DLD1 (cell line): ENCODE data around the gene RTP5.
"Not testable (repeated sequence)": the region's sequence is repeated elsewhere in the genome, so short reads cannot be mapped to it uniquely, and the experiment has no call there.

ENCODE experiments used
- in situ Hi-C: cut with HindIII; loops from 2 replicates; pipeline ENCODE4 v1.10.0; 2017; ENCODE audit warnings: low sequenced_read_pairs

Gene RTP5

DNA sequence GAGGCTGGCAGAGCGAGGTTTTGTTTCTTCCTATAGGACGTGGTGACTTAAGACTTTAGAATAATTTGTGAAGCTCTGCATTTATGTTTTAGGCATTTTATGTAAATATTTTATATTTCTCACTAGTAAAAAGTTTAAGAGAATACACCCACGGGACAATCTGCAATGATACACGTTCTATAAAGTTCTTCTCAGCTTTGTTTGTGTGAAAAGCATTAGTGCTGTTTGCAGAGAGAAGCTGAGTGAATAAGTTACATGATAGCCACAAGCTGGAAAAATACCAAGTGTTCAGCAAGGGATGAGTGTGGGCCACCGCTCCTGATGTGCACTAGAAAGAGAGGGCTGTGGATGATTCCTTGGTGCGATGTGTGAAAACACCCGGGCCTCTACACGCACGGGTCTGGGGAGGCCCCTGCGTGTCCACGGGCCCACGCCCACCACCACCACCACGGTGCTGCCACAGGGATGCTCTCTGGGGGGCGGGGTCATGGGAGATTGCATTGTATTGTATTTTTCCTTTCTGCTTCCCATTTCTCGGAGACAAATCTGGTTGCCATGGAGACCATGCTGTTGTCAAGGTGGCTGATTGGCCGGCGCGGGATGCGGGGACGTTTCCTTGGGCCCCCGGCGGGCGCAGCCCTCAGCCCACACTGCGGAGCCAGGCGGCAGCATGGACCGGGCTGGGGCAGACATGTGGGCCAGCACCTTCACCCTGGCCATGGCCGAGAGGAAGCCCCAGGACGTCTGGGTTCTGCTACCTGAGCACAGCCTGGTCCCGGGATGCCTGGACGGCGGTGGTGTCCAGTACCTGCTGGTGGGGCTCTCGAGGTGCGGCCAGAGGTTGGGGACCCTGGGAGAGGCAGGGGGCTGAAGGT, at the start of gene RTP5:
Gene RTP5, plus strand, starts transcription at position 643 of the 875 bp plus-strand sequence. Its CDS starts 28 bp downstream, at position 671.
- in situ Hi-C loops = no loop called here

DNA sequence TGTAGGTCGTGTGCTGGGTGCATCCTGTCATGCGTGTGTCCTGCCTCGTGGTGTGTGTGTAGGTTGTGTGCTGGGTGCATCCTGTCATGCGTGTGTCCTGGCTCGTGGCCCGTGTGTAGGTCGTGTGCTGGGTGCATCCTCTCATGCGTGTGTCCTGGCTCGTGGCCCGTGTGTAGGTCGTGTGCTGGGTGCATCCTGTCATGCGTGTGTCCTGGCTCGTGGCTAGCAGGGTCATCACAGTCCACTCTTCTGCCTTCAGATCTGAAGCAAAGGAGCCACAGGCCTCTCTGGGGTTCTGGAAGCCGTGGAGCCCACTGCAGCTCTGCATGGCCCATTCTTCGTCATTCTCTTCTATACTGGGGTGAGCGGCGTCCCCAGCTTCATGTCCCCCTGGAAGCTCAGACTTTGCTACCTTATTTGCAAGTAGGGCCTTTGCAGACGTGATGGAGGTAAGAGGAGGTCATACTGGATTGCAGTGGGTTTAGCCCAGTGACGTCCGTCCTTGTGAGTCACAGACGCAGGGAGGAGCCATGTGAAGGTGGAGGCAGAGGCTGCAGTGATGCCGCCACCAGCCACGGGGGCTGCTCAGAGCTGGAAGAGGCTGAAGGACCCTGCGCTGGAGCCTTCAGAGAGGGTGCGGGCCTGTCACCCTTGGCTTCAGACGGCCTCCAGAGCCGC, 49.4 kb upstream of the RTP5 start:
- in situ Hi-C loops = not testable (repeated sequence)

DNA sequence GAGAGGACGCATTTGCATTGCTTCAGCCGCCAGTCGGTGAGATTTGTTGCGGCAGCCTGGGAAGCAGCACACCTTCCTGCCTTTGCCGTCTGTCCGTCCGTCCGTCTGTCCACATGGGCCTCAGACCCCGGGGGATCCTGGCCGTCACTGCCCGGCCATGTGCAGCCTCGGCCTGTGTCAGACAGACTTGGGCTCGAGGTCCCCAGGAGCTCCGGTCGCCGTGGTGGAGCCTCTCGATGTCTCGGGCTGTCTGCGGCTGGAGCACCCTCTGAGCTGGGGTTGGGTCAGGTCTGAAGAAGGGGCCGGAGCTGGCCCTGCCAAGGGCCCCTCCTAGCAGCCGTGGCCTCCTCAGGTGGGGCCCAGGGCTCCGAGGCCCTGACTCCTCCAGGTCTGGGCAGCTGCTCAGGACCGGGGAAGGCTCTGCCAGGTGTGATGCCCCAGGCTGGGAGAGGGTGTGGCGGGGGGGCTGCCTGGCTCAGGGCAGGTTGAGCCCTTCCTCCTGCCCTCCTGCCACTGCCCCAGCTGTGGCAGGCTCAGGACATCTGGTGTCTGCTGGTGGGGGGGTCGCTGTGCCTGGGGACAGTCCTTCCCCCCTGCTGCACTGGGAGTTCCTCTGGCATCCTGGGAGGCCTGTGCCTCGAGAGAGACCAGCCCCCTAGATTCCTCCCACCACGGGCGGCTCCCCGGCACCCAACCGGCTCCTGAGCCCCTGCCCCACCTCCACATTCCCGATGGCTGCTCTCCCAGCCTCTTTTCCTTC, 48.7 kb upstream of the RTP5 start:
- in situ Hi-C loops = no loop called here

DNA sequence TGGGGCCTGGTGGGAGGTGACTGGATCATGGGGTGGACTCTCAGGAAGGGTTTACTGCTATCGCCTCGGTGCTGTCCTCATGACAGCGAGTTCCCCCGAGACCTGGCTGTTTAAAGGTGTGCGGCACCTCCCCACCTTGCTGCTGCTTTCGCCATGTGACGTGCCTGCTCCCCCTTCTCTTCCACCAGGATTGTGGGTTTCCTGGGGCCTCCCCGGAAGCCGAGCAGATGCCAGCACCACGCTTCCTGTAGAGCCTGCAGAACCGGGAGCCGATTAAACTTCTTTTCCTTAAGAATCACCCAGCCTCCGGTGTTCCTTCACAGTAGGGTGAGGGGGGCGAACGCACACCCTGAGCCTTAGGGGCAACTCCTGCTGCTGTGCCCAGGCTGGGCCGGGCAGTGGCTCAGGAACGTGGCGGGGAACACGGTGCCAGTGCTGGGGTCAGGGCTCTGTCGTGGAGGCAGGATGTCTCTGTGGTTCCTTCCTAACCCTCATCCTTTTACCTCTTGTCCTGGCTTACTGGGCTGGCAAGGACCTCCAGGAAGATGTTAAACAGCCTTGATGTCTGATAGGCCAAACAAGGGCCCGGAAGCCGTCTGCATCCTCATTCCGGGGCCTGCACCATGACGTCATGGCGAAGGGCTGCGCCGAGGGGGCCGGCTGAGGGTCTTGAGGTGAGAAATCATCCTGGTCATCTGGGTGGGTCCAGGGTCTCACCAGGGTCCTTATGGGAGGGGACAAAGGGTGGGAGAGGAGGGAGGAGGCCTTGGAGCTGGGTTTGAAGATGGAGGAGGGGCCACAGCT, 47.9 kb upstream of the RTP5 start:
- in situ Hi-C loops = no loop called here

DNA sequence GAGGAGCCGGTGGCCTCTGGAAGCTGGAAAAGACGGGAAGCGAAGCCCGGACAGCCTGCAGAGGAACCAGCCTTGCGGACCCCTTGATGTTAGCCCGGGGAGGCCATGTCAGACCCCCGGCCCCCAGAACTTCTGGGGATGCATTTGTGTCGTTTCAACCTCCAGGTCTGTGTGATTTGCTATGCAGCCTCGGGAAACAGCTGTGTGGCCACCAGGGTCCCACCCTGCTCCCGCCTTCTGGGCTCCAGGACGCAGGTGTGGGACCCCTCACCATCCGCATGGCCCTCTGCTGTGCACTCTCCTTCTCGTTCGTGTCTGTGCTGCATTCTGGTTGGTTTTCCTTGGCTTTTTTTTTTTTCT, 47.3 kb upstream of the RTP5 start:
- in situ Hi-C loops = no loop called here

DNA sequence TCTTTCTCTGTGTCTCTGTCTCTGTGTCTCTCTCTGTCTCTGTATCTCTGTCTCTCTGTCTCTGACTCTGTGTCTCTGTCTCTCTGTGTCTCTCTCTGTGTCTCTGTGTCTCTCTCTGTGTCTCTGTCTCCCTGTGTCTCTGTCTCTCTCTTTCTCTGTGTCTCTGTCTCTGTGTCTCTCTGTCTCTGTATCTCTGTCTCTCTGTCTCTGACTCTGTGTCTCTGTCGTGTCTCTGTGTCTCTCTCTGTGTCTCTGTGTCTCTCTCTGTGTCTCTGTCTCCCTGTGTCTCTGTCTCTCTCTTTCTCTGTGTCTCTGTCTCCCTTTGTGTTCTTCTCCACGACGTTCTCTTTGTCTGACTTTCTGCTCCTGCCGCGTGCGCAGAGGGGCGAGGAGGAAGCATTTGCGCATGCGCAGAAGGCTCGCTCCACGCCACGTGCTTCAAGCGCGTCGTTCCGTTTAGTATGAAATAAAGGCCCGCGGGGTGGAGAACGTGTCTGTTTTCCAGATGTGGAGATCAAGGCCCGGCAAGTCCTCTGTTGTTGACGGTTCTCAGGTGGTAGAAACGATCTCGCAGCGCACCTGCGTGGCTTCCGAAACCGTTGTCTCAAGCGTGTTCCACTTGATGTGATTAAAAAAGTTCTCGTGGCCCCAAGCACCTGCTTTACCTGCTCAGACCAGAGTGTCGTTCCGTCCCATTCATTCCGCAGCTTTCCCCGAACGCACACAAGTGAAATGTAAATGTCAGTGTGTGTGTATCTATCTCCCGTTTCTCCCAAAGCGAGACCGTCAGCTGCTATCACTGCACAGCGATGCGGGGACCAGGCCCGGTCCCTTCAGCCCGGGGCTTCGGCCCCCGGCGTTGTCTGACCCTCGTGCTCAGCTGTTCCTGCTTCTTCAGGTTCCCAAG, 45.7 kb upstream of the RTP5 start:
- in situ Hi-C loops = not testable (repeated sequence)

DNA sequence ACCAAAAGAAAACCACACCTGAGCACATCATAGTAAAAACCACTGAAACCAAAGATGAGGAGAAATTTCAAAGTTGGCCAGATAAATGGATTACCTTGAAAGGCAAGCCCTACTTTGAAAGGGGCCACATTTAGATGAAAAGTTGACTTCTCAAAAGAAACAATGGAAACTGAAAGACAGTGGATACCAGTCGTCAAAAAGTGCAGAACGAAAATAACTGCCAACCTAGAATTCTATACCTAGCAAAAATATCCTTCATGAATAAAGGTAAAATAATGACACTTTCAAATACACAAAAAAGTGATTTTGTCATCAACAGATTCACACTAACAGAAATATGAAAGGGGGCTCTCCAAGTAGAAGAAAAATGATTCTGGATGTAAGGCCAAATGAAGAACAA, 42.1 kb upstream of the RTP5 start:
- in situ Hi-C loops = no loop called here

DNA sequence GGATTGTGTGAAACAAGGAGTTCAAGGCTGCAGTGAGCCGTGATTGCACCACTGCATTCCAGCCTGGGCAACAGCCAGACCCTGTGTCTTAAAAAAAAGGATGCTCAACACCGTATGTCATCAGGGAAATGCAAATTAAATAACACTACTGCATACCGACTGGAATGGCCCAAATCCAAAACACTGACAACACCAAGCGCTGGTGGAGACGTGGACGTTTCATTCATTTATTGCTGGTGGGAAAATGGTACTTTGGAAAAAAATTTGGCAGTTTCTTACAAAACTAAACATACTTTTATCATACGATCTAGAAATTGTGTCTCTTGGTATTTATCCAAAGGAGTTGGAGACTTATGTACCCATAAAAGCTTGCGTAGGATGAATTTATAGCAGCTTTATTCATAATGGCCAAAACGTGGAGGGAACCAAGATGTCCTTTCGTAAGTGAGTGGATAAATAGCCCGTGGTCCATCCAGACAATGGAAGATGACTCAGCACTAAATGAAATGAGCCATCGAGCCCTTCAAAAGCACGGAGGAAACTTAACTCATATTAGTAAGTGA, 36.3 kb upstream of the RTP5 start:
- in situ Hi-C loops = no loop called here

DNA sequence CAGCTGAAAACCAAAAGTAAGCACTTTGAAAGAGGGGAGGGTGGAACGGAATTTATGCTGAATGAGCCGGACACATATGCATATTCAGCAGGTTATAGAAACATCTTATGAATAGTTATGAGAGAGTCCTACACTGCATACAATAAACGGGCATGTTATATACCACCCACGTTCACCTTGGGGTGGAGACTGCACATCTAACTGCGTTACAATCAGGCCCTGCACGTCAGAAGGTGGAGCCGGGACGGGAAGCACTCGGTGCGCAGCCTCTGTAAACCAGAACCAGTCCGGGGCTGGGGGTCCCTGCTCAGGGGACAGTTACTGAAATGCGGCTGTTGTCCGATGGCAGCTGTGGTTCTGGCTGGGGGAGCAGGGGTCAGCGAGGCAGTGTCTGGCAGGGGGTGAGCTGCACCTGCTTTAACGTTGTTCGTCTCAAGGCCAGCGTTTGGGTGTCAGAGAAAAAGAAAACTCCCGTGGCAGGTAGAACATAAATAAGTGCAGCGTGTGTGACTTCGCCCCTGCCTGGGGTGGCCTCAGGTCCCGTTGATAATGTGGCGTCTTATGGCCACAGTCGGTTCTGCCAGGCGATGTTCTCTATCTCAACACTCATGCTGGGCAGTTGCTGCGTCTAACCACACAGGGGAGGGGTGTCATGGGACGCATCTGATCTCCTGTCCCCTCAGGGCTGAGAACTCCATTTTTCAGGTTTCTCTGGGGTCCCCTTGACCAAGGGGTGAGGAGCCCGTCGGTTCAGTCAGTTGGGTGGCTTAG, 35.6 kb upstream of the RTP5 start:
- in situ Hi-C loops = not testable (repeated sequence)

DNA sequence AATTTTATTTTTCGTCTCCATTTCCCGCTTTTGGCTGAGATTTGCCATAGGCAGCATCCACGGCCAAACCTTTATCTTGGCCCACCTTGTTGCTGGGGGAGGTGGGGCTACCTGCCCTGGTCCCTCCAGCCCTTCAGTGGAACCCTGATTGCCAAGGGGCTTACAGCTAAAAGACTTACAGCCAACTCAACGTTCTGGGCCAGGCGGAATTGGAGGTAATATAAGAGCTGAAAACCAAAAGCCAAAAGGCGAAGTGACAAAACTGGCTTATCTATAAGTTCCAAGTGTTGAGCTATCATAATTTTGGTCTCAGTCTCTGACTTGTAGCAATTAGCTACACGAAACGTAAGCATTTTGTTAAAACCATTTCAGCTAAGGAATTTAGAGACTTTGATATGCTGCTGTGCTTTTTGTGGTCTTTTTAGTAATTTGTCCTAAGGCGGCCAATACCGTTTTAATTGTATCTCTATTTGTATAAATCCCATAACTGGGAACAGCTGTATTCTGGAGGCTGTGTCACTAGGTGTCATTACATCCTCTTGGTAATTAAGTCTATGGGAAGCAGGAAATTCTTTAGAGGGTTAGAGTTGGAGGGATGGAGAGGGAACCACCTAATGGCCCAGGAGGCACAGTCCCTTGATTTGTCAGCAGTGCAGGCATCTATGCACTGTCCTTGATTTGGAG, 34.9 kb upstream of the RTP5 start:
- in situ Hi-C loops = no loop called here

DNA sequence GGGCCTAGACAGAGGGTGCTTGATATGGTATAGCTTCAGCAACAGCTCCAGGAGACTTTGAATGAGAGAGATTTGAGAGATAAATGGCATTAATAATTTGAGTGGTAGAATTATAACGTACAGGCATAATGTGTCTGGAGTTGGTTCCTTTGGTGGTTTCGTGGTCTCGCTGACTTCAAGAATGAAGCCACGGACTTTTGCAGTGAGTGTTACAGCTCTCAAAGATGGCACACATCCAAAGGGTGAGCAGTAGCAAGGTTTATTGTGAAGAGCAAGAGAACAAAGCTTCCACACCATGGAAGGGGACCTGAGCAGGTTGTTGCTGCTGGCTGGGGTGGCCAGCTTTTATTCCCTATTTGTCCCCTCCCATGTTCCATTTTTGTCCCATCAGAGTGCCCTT, 33.9 kb upstream of the RTP5 start:
- in situ Hi-C loops = no loop called here

DNA sequence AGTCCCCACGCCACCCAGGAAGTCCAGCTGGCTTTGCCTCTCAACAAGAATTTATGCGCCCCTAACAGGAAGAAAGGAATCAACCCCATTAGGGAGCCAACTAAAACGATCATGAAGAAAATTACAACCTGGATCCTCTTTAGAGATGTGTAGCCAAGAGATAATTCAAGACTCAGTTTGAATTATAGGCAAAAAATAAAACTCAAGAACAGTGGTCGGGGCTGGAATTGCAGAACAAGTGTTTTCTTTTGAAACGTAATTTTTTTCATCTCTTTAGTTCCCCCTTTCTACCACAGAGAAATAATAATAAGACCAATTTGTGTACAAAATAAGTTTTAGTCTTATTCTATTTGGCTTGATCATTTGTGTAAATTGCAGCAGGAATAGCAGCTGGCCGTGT, 33.2 kb upstream of the RTP5 start:
- in situ Hi-C loops = no loop called here

DNA sequence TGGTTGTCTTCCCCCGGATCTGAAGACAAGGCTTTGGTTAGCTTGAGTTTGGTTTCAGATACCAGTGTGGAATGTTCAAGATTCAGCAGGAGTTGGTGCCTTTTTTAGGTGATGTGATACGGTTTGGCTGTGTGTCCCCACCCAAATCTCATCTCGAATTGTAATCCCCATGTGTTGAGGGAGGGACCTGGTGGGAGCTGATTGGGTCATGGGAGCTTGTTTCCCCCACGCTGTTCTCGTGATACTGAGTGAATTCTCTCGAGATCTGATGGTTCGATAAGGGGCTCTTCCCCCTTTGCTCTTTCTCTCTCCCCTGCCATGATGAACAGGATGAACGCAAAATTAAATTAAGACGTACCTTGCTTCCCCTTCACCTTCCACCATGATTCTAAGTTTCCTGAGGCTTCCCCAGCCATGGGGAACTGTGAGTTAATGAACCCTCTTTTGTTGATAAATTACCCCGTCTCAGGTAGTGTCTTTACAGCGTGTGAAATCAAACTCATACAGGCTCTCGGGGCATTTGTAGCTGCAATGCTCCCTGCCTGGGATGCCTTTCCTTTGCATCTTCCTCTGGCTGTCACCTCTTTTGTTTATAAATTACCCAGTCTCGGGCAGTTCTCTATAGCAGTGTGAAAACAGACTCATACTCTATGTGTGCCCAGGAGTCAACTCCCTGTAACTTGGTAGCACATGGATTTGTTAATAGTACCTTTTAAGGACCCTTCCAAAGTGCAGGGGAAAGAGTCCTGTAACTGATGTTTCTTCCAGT, 32.1 kb upstream of the RTP5 start:
- in situ Hi-C loops = no loop called here

DNA sequence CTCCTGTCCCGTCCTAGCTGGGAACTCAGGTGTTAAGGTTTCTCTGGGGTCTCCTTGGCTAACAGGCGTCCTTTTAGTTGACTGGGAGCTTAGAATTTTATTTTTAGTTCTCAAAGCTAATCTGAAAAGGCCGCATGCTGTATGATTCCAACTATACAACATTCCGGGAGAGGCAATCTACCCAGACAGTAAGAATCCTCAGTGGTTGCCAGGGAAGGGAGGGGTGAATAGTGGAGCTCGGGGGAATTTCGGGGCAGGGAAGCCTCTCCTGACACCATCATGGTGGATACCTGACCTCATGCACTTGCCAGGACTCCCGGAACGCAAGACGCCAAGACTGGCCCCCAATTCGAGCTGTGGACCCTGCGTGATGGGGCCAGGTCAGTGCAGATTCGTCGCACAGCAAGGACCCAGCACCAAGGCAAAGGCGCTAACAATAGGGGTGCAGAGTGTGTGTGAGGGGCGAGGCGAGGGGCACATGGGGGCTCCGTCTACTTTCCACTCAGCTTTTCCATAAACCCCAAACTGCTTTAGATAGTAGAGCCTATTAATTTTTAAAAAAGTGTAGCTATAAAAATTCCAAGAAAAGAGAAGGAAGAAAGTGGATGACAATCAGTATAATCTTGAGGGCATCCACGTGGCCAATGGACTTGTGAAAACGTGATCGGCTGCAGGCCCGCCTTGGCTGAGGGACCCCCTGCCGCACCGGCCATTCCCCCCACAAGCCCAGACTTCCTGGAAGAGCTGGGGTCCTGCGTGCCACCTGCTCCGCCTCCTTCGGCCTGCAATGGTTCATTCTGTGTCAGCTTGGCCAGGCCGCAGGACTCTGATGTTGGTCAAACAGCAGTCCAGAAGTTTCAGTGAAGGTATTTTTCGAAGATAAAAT, 28.1 kb upstream of the RTP5 start:
- in situ Hi-C loops = no loop called here

DNA sequence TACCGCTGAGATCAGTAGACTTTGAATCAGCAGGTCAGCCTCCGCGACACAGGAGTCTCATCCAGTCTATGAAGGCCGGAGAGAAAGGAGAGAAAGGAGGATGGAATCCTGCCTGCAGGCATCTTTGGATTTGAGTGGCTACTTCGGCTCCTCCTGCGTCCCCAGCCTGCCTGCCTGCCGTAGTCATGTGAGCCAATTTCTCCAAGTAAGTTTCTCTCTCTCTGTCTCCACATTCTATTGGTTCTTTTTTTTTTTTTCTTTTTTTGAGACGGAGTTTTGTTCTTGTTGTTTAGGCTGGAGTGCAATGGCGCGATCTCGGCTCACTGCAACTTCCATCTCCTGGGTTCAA, 27.5 kb upstream of the RTP5 start:
- in situ Hi-C loops = no loop called here

DNA sequence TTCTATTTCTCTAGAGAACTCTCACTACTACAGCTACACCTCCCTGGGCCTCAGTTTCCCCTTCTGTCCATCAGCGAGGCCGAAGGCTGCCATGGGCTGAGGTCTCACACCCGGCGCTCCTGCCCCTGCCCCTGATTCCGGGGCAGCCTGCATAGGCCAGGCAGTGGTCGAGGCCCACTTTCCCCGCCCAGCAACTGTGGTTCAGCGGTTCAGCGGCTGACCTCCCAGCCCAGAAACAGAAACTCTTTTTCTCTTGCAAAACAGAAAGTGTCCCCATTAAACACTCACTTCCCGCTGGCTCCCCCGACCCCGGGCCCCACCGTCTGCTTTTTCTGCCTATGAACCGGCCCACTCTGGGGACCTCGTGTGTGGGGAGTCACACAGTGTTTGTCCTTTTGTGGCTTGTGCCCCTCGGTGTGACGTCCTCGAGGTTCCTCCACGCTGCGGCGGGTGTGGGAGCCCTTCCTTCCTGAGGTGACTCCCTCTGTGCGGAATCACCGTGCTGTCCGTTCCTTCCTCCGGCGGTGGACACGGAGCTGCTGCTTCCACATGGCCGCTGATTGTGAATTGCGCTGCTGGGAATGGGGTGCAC, 26.8 kb upstream of the RTP5 start:
- in situ Hi-C loops = no loop called here
